HG03095 (cell line): ENCODE measurements around the gene CRYBB3.
"Not testable (repeated sequence)": the region's sequence is repeated elsewhere in the genome, so short reads cannot be mapped to it uniquely, and the experiment has no call there.

ENCODE experiments used
- ATAC-seq: cut with Tn5 transposase; IDR thresholded peaks from one replicate; pipeline ENCODE4 v1.9.1; 2021; ENCODE audit warnings: moderate library complexity; ENCODE audit not compliant: unreplicated experiment

Gene CRYBB3

DNA sequence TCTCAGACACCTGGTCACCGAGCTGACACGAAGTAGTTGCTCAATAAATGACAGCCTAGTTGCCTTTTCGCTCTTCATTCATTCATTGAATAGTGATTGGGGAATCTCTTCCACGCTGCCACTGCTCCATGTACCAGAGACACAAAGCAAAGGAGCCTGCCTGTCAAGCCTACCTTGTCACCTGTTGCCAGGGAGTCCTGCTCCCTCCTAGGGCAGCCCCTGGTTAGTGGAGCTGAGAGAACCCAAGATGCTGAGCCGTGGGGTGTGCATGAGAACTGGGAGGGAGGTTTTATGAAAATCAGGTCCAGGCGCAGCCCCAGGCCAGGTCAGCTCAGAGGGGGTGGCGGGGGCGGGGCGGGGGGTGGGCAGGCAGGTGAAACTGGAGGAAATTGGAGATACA lies 38.4 kb downstream of the CRYBB3 start:
- not testable (repeated sequence) for ATAC-seq

DNA sequence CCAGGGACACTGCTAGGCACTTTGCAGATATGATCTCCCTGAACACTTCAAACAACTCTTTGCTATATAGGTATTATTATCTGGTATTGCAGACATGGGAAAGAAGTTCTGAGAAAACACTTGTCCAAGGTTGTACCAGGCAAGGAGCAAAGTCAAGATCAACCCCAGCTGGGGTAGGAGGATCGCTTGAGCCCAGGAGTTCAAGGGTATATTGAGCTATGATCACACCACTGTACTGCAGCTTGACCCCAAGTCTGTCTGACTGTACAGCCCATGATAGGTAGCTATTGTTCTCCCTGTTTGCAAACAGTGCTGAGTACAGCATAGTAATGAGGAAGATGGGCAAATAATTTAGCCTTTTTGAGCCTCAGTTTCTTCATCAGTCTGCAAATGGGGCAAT lies 55.5 kb downstream of the CRYBB3 start:
- ATAC-seq: not testable (repeated sequence)
